Measurements from ENCODE around the gene FUZ. TPM values are rescaled to one million over a fixed set of nuclear protein-coding genes. Genes with fewer than 3 reads are reported as not detected.

The FUZ gene
- total RNA-seq, 1 donor from 2014 or later, result 19.1 TPM

- intact Hi-C loops (cut with micrococcal nuclease), result no loop called here
Measured at GRCh38 chr19:49852631-49853126, 39.6 kb upstream of the FUZ start.

GRCh38 chr19:49851456-49852259 lies 38.6 kb upstream of the FUZ start:
- intact Hi-C loops (cut with micrococcal nuclease), result no loop called here
- ATAC-seq, result no peak
- peak; percentile 63 for DNase-seq

More at GRCh38 chr19:49852631-49853126, 39.6 kb upstream of the FUZ start:
- no peak for DNase-seq
- ATAC-seq, result no peak

- DNase-seq, result peak; percentile 96
- peak; percentile 94 for ATAC-seq
- intact Hi-C loops (cut with micrococcal nuclease), result no loop called here
Measured at GRCh38 chr19:49850487-49851342, 37.6 kb upstream of the FUZ start, which contains the start of gene PTOV1. Gene PTOV1, plus strand, starts transcription at chr19:49851159.

- DNase-seq (no peak), ATAC-seq (peak; percentile 1)
- intact Hi-C loops (cut with micrococcal nuclease), result no loop called here
Measured at GRCh38 chr19:49850221-49850486, 37.1 kb upstream of the FUZ start.

GRCh38 chr19:49849433-49850220 lies 36.5 kb upstream of the FUZ start:
- DNase-seq (no peak), ATAC-seq (no peak)
- intact Hi-C loops (cut with micrococcal nuclease), result no loop called here

GRCh38 chr19:49848938-49849337 lies 35.8 kb upstream of the FUZ start:
- DNase-seq, result no peak
- ATAC-seq, result no peak
- intact Hi-C loops (cut with micrococcal nuclease), result no loop called here

- intact Hi-C loops (cut with micrococcal nuclease), result no loop called here
- ATAC-seq (no peak), DNase-seq (no peak)
Measured at GRCh38 chr19:49847731-49848696, 34.9 kb upstream of the FUZ start.

- DNase-seq, result no peak
- ATAC-seq, result no peak
- intact Hi-C loops (cut with micrococcal nuclease), result no loop called here
Measured at GRCh38 chr19:49846408-49846807, 33.3 kb upstream of the FUZ start.

- ATAC-seq (no peak), DNase-seq (no peak)
Measured at GRCh38 chr19:49845414-49845813, 32.3 kb upstream of the FUZ start.

GRCh38 chr19:49844138-49845095 lies 31.3 kb upstream of the FUZ start:
- no peak for DNase-seq
- no peak for ATAC-seq
- intact Hi-C loops (cut with micrococcal nuclease), result no loop called here

More at GRCh38 chr19:49845414-49845813, 32.3 kb upstream of the FUZ start:
- intact Hi-C loops (cut with micrococcal nuclease), result no loop called here

- ATAC-seq (no peak), DNase-seq (no peak)
- intact Hi-C loops (cut with micrococcal nuclease), result no loop called here
Measured at GRCh38 chr19:49843265-49843664, 30.2 kb upstream of the FUZ start.

- no peak for ATAC-seq
- no peak for DNase-seq
- intact Hi-C loops (cut with micrococcal nuclease), result no loop called here
Measured at GRCh38 chr19:49840736-49841249, 27.7 kb upstream of the FUZ start.

- intact Hi-C loops (cut with micrococcal nuclease), result no loop called here
- DNase-seq (no peak), ATAC-seq (no peak)
Measured at GRCh38 chr19:49840321-49840720, 27.2 kb upstream of the FUZ start.

- intact Hi-C loops (cut with micrococcal nuclease), result no loop called here
- DNase-seq (no peak), ATAC-seq (no peak)
Measured at GRCh38 chr19:49839713-49840112, 26.6 kb upstream of the FUZ start.

GRCh38 chr19:49838885-49839588 lies 25.9 kb upstream of the FUZ start:
- DNase-seq, result no peak
- intact Hi-C loops (cut with micrococcal nuclease), result no loop called here

GRCh38 chr19:49837425-49837824 lies 24.3 kb upstream of the FUZ start:
- intact Hi-C loops (cut with micrococcal nuclease), result no loop called here
- ATAC-seq (no peak), DNase-seq (no peak)

More at GRCh38 chr19:49838885-49839588, 25.9 kb upstream of the FUZ start:
- peak; percentile 42 for ATAC-seq

GRCh38 chr19:49837009-49837310 lies 23.9 kb upstream of the FUZ start:
- intact Hi-C loops (cut with micrococcal nuclease), result no loop called here
- ATAC-seq, result no peak

More at GRCh38 chr19:49837009-49837310, 23.9 kb upstream of the FUZ start:
- DNase-seq, result no peak
